C4-2B (cell line): ENCODE measurements around the gene KLHL17.

Experiments used
- ZFX ChIP-seq: fragments of 450-650 bp; IDR thresholded peaks from 2 replicates; pipeline ENCODE4 v1.6.1; 2017
- TF ChIP-seq, protein P1 (sequence below): fragments of 450-650 bp; conservative IDR thresholded peaks from 2 replicates; pipeline ENCODE4 v1.5.1; 2017; ENCODE audit warnings: mild to moderate bottlenecking

- TF ChIP-seq, protein P1, sequence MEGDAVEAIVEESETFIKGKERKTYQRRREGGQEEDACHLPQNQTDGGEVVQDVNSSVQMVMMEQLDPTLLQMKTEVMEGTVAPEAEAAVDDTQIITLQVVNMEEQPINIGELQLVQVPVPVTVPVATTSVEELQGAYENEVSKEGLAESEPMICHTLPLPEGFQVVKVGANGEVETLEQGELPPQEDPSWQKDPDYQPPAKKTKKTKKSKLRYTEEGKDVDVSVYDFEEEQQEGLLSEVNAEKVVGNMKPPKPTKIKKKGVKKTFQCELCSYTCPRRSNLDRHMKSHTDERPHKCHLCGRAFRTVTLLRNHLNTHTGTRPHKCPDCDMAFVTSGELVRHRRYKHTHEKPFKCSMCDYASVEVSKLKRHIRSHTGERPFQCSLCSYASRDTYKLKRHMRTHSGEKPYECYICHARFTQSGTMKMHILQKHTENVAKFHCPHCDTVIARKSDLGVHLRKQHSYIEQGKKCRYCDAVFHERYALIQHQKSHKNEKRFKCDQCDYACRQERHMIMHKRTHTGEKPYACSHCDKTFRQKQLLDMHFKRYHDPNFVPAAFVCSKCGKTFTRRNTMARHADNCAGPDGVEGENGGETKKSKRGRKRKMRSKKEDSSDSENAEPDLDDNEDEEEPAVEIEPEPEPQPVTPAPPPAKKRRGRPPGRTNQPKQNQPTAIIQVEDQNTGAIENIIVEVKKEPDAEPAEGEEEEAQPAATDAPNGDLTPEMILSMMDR: no peak
- no peak for TF ChIP-seq ZFX
Measured at GRCh38 chr1:952201-952600, 8.2 kb upstream of the KLHL17 start.
